ENCODE measurements around the gene PTPRD.

DNA sequence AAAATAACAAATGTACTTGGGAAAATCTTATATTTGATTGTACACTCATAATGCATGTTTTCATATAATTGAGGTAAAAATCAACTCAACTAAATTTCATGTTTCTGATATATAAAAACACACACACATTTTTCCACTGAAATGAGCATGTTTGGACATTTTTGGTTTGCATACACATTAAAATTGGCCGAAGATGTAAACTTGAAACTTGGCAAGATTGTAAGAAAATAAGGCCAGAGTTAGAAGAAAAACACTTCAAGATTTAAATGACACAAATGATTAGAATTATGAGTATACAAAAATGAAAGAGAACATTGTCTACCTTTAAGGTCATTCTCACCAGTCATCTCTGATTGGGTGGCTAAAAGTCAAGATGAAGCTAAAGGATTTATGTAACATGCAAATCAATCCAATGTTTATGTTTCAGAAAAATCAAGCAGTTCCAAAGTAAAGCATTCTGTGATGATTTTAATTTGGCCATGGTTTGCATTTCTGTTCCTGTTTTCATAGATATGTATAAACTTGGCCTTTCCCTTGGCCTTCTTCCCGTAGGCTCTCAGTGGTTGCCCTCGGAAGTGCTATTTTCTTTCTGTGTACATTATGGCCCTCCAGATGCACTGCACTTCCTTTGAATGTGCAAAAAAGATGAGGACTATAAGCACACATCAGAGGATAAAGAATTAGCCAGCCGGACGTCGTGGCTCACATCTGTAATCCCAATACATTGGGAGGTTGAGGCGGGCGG lies 1707.9 kb downstream of the PTPRD start:
- TF ChIP-seq, protein P1, sequence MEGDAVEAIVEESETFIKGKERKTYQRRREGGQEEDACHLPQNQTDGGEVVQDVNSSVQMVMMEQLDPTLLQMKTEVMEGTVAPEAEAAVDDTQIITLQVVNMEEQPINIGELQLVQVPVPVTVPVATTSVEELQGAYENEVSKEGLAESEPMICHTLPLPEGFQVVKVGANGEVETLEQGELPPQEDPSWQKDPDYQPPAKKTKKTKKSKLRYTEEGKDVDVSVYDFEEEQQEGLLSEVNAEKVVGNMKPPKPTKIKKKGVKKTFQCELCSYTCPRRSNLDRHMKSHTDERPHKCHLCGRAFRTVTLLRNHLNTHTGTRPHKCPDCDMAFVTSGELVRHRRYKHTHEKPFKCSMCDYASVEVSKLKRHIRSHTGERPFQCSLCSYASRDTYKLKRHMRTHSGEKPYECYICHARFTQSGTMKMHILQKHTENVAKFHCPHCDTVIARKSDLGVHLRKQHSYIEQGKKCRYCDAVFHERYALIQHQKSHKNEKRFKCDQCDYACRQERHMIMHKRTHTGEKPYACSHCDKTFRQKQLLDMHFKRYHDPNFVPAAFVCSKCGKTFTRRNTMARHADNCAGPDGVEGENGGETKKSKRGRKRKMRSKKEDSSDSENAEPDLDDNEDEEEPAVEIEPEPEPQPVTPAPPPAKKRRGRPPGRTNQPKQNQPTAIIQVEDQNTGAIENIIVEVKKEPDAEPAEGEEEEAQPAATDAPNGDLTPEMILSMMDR (IDR thresholded peaks at IDR 0.05 in 4 of 5, conservative IDR thresholded peaks at IDR 0.05 in 1 of 5): no peak
- TF ChIP-seq POLR2A (IDR thresholded peaks at IDR 0.05): no peak
